Glutamatergic neuron (in vitro differentiated cells): ENCODE measurements around the gene KIF1B. TPM values are rescaled to one million over a fixed set of nuclear protein-coding genes. Genes with fewer than 3 reads are reported as not detected.
"Not testable (repeated sequence)": the region's sequence is repeated elsewhere in the genome, so short reads cannot be mapped to it uniquely, and the experiment has no call there.

Source experiments
- DNase-seq: peaks from one replicate; pipeline ENCODE4 v3.0.0; 2022
- H3K27ac Mint-ChIP-seq: one replicate; pipeline ENCODE4 v1.8.0; 2020; ENCODE audit warnings: mild to moderate bottlenecking, mixed read lengths, inconsistent platforms; ENCODE audit not compliant: unreplicated experiment
- H3K27me3 Mint-ChIP-seq: one replicate; pipeline ENCODE4 v1.8.0; 2020; ENCODE audit warnings: mild to moderate bottlenecking, moderate library complexity, mixed read lengths, inconsistent platforms; ENCODE audit not compliant: unreplicated experiment
- H3K36me3 Mint-ChIP-seq: one replicate; pipeline ENCODE4 v1.8.0; 2020; ENCODE audit warnings: mild to moderate bottlenecking, mixed read lengths, inconsistent platforms; ENCODE audit not compliant: unreplicated experiment
- H3K4me1 Mint-ChIP-seq: one replicate; pipeline ENCODE4 v1.8.0; 2020; ENCODE audit warnings: mild to moderate bottlenecking, low read depth, mixed read lengths, inconsistent platforms; ENCODE audit not compliant: unreplicated experiment
- H3K4me3 Mint-ChIP-seq: one replicate; pipeline ENCODE4 v1.8.0; 2020; ENCODE audit warnings: mild to moderate bottlenecking, mixed read lengths, inconsistent platforms; ENCODE audit not compliant: unreplicated experiment
- H3K9me3 Mint-ChIP-seq: one replicate; pipeline ENCODE4 v1.8.0; 2020; ENCODE audit warnings: mild to moderate bottlenecking, moderate library complexity, mixed read lengths, inconsistent platforms; ENCODE audit not compliant: unreplicated experiment
- total RNA-seq: library from RNA; stranded (reverse); fragmentation: NEBNext Ultra II Directional; extraction: Animal tissue kit (Norgen Biotek cat#: 25700); gene quantifications from one replicate; pipeline ENCODE4 v1.2.1, GENCODE V29; 2021; ENCODE audit not compliant: unreplicated experiment
- TF ChIP-seq, protein P1 (sequence below): fragments of 200-600 bp; sonication (generic); IDR thresholded peaks from one replicate; pipeline ENCODE4 v1.5.0; 2021; ENCODE audit not compliant: partially characterized antibody, unreplicated experiment

KIF1B gene
- total RNA-seq, 1 donor from 2014 or later = 261 TPM

DNA sequence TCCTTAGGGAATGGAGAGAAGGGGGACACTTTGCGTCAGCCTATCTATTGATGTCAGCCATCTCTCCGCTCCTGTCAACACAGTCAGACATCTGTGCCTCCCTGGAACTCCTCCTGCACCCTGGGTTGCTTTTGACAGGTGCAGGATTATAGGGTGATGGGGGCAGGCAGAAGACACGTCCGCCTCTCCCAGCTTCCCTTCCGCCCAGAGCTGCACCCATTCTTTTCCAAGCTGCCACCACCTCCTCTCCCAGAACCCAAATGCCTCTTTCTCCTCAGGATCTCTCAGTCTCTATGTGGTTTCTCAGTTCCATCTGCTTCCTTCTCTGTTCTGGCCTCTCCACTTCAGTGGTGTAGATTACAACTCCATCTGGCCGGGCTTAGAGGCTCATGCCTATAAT lies 17.1 kb upstream of the KIF1B start:
- H3K9me3 Mint-ChIP-seq = peaks cover 4% of the 10 kb centered on the region
- TF ChIP-seq, protein P1, sequence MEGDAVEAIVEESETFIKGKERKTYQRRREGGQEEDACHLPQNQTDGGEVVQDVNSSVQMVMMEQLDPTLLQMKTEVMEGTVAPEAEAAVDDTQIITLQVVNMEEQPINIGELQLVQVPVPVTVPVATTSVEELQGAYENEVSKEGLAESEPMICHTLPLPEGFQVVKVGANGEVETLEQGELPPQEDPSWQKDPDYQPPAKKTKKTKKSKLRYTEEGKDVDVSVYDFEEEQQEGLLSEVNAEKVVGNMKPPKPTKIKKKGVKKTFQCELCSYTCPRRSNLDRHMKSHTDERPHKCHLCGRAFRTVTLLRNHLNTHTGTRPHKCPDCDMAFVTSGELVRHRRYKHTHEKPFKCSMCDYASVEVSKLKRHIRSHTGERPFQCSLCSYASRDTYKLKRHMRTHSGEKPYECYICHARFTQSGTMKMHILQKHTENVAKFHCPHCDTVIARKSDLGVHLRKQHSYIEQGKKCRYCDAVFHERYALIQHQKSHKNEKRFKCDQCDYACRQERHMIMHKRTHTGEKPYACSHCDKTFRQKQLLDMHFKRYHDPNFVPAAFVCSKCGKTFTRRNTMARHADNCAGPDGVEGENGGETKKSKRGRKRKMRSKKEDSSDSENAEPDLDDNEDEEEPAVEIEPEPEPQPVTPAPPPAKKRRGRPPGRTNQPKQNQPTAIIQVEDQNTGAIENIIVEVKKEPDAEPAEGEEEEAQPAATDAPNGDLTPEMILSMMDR = no peak
- H3K36me3 Mint-ChIP-seq = peaks cover 5% of the 10 kb centered on the region
- H3K27me3 Mint-ChIP-seq = peaks cover 3% of the 10 kb centered on the region
- no peak overlapping the region for H3K4me3 Mint-ChIP-seq
- peaks cover 16% of the 10 kb centered on the region for H3K4me1 Mint-ChIP-seq
- peak overlapping the region; percentile 89 for H3K27ac Mint-ChIP-seq
- DNase-seq = no peak

DNA sequence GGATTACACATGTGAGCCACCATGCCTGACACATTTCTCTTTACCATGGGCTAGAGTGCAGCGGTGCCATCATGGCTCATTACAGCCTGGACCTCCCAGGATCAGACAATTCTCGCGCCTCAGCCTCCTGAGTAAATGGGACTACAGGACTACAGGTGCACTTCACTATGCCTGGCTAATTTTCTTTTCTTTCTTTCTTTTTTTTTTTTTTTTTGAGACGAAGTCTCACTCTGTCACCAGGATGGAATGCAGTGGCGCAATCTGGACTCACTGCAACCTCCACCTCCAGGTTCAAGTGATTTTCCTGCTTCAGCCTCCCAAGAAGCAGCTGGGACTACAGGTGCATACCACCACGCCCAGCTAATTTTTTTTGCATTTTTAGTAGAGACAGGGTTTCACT lies 14.8 kb upstream of the KIF1B start:
- no peak overlapping the region for H3K27ac Mint-ChIP-seq
- peaks cover 19% of the 10 kb centered on the region for H3K4me1 Mint-ChIP-seq
- H3K9me3 Mint-ChIP-seq = peaks cover 3% of the 10 kb centered on the region

DNA sequence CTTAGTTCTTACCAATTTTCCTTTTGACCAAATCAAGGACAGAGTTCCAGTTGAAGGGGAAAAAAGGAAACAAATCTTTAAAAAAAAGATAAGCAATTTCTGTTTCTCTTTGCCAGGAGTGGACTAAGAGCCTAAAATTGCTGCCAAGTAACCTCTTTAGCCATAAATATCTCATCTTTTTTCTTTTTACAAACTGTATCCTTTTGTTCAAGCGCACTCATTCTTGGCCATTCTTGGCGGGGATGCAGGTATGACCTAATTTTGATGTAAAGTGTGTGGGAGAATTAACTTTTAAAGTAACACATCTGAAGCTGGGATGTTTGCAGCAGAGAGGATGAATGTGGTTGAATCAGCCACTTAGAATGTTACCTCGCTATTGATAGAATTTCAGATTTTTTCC lies 13.4 kb upstream of the KIF1B start:
- H3K4me3 Mint-ChIP-seq = no peak overlapping the region
- H3K27me3 Mint-ChIP-seq = peaks cover 3% of the 10 kb centered on the region
- H3K4me1 Mint-ChIP-seq = peaks cover 19% of the 10 kb centered on the region
- TF ChIP-seq, protein P1 = no peak
- H3K36me3 Mint-ChIP-seq = no peaks in the 10 kb centered on the region
- H3K9me3 Mint-ChIP-seq = peaks cover 3% of the 10 kb centered on the region
- no peak overlapping the region for H3K27ac Mint-ChIP-seq
- no peak for DNase-seq

More for the DNA sequence above, 14.8 kb upstream of the KIF1B start:
- no peak for DNase-seq
- H3K36me3 Mint-ChIP-seq = no peaks in the 10 kb centered on the region
- TF ChIP-seq, protein P1 = no peak
- peaks cover 3% of the 10 kb centered on the region for H3K27me3 Mint-ChIP-seq
- no peak overlapping the region for H3K4me3 Mint-ChIP-seq

DNA sequence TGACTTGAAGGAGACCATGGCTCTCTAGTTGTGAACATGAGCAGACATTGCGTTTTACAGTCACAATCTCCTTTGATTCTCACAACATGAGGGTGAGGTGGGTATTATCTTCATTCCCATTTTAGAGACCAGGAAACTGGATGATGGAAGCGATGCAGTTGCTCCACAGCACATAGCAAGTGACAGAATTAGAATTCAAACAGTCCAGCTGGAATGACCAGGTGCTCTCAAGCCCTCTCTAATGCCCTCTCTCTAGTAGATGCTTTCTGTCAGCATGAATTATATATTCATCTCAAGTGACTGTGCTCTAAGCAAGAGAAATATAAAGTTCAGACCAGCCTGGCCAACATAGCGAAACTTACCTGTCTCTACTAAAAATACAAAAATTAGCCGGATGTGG lies 9.8 kb upstream of the KIF1B start:
- Mint-ChIP-seq H3K27ac (no peak overlapping the region), H3K9me3 (peaks cover 3% of the 10 kb centered on the region), H3K4me3 (no peak overlapping the region), H3K27me3 (no peaks in the 10 kb centered on the region), H3K4me1 (peaks cover 6% of the 10 kb centered on the region), H3K36me3 (no peaks in the 10 kb centered on the region)
- TF ChIP-seq, protein P1 = no peak
- DNase-seq = no peak

DNA sequence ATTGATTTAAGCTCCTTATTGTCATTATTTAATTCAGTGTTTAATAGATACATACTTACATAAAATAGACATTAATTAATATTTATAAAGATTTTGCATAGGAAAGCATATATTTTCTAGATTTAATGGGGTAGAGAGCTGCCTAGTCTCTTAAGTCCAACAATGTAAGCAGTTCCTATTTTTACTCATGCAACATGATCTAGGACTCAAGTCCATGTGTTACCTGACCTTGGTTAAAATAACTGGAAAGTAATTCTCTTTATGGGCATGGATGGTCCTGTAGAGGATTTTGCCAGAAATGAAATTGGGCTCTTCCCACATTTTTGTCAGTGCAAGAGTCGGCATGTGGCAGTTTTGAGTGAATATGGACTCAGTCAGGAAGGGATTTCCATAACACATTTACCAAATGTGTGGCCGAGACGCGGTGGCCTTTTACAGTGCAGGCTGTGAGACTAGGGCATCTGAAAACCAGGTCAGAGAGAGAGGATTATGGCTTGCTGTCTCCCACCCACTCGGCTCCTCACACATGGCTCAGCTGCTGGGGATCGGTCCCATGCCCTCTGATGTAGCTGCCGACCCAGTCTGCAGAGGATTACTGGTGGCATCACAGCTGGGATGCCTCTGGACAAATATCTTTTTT lies 6.2 kb upstream of the KIF1B start:
- no peak for DNase-seq
- no peak overlapping the region for H3K27ac Mint-ChIP-seq
- H3K27me3 Mint-ChIP-seq = no peaks in the 10 kb centered on the region
- peaks cover under 1% of the 10 kb centered on the region for H3K4me1 Mint-ChIP-seq
- no peaks in the 10 kb centered on the region for H3K36me3 Mint-ChIP-seq
- no peak overlapping the region for H3K4me3 Mint-ChIP-seq
- TF ChIP-seq, protein P1 = no peak
- no peaks in the 10 kb centered on the region for H3K9me3 Mint-ChIP-seq

DNA sequence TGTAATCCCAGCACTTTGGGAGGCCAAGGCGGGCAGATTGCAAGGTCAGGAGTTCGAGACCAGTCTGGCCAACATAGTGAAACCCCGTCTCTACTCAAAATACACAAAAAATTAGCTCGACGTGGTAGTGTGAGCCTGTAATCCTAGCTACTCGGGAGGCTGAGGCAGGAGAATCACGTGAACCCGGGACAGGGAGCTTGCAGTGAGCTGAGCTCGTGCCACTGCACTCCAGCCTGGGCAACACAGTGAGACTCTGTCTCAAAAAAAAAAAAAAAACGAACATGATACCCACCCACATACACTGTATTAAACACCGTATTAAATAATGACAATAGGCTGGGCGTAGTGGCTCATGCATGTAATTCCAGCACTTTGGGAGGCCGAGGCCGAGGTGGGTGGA lies 5.2 kb upstream of the KIF1B start:
- H3K27ac Mint-ChIP-seq, DNase-seq, H3K4me3 Mint-ChIP-seq, H3K27me3 Mint-ChIP-seq, H3K9me3 Mint-ChIP-seq, H3K4me1 Mint-ChIP-seq, H3K36me3 Mint-ChIP-seq: not testable (repeated sequence)
